ENCODE data around the gene NAGLU. TPM values are rescaled to one million over a fixed set of nuclear protein-coding genes. Genes with fewer than 3 reads are reported as not detected.

Gene NAGLU
- total and polyA plus RNA-seq, 10 of the 15 experiments (the other 5 are each of a cell fraction or from before 2014, with no cell fraction given): 0.23 to 27.5 (median 8.9) TPM

DNA sequence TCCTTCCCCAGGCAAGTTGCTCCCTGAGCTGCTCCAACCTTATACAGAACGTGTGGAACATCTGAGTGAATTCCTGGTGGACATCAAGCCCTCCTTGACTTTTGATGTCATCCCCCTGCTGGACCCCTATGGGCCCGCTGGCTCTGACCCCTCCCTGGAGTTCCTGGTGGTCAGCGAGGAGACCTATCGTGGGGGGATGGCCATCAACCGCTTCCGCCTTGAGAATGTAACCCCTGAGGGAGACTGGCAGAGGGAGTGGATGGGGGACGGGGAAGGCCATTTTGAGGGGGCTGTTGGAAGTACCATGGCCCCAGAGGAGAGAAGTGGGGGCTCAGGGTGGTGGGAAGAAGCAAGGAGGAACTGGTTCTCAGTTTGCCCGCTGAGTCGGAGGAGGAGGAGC lies 27.9 kb downstream of the NAGLU start:
- CTCF ChIA-PET: interaction anchor here (1.3 to 1.4 kb wide), 2 partner anchors 14 to 15 kb away, joined by 5 to 6 read pairs; partner anchors contain the start of gene PSMC3IP
- Histone ChIP-seq H3K9me3 (replicated peaks; ENCODE audit: control insufficient read depth, insufficient read depth, low read length) (no peaks in the 10 kb centered on the region), H4K20me1 (ENCODE audit: control insufficient read depth, insufficient read depth) (no peaks in the 10 kb centered on the region), H3K9ac (ENCODE audit: control insufficient read depth, insufficient read depth, low read length) (peak overlapping the region; percentile 98; the same call in 1 of the 2 replicates), H3K27ac (ENCODE audit: control insufficient read depth, insufficient read depth) (peak overlapping the region; percentile 93; the same call in 1 of the 2 replicates), H3K4me2 (ENCODE audit: control insufficient read depth, insufficient read depth) (peak overlapping the region; percentile 100), H3K4me3 (peak overlapping the region; percentile 76), H3K27me3 (replicated peaks in 1 of 2; ENCODE audit: control insufficient read depth in 2 of 2, insufficient read depth in 2 of 2, low read length in 1 of 2) (no peaks in the 10 kb centered on the region), H3K36me3 (ENCODE audit: control insufficient read depth in 2 of 2, insufficient read depth in 2 of 2, low read length in 1 of 2) (peaks cover 19% of the 10 kb centered on the region in 2 experiments; a peak in 3 of 4 replicates), H3K4me1 (ENCODE audit: control insufficient read depth, insufficient read depth, low read length) (peaks cover 24% of the 10 kb centered on the region), H3K79me2 (ENCODE audit: control insufficient read depth, insufficient read depth, low read length) (peaks cover 50% of the 10 kb centered on the region), H2AFZ (ENCODE audit: control insufficient read depth, low read depth, low read length) (no peak overlapping the region)
- RAD21 ChIA-PET (ENCODE audit: unreplicated experiment): interaction anchor here (0.8 to 1.4 kb wide), 3 partner anchors 9 to 117 kb away, joined by 3 read pairs; partner anchors contain the start of gene CCR10
- WGBS (ENCODE audit: insufficient coverage, insufficient replicate concordance, low lambda C conversion rate, missing lambda C conversion rate): 72% methylated on average over 9 of the region's 9 CpGs
- ATAC-seq (no peak), FAIRE-seq (no peak), DNase-seq (ENCODE audit: low read depth, low spot score) (no peak)
- in situ Hi-C loops (cut with MboI): no loop called here
- POLR2A ChIA-PET: interaction anchor here (1.9 kb wide), 1 partner anchor 112 kb away, joined by 4 read pairs; the partner anchor contains the start of gene PLEKHH3
- TF ChIP-seq NFXL1 (IDR thresholded peaks at IDR 0.05; ENCODE audit: borderline replicate concordance) (no peak), SIX5 (IDR thresholded peaks at IDR 0.05; ENCODE audit: low read depth, low read length, severe bottlenecking) (no peak), JUNB (IDR thresholded peaks at IDR 0.05) (no peak), RUNX3 (IDR thresholded peaks at IDR 0.05; ENCODE audit: low read length) (no peak), MYC (IDR thresholded peaks at IDR 0.05; ENCODE audit: insufficient read depth, insufficient read length, insufficient replicate concordance, low read length, severe bottlenecking) (no peak), HCFC1 (IDR thresholded peaks at IDR 0.05; ENCODE audit: low read length) (no peak), WRNIP1 (IDR thresholded peaks at IDR 0.05; ENCODE audit: borderline replicate concordance, low read depth, low read length) (no peak), YBX1 (IDR thresholded peaks at IDR 0.05) (no peak)
- TF ChIP-seq, protein P1, sequence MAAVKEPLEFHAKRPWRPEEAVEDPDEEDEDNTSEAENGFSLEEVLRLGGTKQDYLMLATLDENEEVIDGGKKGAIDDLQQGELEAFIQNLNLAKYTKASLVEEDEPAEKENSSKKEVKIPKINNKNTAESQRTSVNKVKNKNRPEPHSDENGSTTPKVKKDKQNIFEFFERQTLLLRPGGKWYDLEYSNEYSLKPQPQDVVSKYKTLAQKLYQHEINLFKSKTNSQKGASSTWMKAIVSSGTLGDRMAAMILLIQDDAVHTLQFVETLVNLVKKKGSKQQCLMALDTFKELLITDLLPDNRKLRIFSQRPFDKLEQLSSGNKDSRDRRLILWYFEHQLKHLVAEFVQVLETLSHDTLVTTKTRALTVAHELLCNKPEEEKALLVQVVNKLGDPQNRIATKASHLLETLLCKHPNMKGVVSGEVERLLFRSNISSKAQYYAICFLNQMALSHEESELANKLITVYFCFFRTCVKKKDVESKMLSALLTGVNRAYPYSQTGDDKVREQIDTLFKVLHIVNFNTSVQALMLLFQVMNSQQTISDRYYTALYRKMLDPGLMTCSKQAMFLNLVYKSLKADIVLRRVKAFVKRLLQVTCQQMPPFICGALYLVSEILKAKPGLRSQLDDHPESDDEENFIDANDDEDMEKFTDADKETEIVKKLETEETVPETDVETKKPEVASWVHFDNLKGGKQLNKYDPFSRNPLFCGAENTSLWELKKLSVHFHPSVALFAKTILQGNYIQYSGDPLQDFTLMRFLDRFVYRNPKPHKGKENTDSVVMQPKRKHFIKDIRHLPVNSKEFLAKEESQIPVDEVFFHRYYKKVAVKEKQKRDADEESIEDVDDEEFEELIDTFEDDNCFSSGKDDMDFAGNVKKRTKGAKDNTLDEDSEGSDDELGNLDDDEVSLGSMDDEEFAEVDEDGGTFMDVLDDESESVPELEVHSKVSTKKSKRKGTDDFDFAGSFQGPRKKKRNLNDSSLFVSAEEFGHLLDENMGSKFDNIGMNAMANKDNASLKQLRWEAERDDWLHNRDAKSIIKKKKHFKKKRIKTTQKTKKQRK (IDR thresholded peaks at IDR 0.05; ENCODE audit: low read depth, low read length): no peak
- TF ChIP-seq, protein P2, sequence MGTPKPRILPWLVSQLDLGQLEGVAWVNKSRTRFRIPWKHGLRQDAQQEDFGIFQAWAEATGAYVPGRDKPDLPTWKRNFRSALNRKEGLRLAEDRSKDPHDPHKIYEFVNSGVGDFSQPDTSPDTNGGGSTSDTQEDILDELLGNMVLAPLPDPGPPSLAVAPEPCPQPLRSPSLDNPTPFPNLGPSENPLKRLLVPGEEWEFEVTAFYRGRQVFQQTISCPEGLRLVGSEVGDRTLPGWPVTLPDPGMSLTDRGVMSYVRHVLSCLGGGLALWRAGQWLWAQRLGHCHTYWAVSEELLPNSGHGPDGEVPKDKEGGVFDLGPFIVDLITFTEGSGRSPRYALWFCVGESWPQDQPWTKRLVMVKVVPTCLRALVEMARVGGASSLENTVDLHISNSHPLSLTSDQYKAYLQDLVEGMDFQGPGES (IDR thresholded peaks at IDR 0.05): no peak
- no TSS peak for BruUV-seq (replicated peaks)
- SMC1A ChIA-PET (ENCODE audit: uncharacterized antibody, unreplicated experiment): no interaction called here
- intact Hi-C loops (cut with micrococcal nuclease; ENCODE audit: unreplicated experiment): no loop called here

All from GM12878 (cell line).